ENCODE data around the gene ST6GAL1. TPM values are rescaled to one million over a fixed set of nuclear protein-coding genes. Genes with fewer than 3 reads are reported as not detected.

The ST6GAL1 gene
- total and polyA plus RNA-seq, 2 of the 13 experiments (the other 11 are each of a cell fraction or from before 2014, with no cell fraction given), result 79.9 to 164 TPM

DNA sequence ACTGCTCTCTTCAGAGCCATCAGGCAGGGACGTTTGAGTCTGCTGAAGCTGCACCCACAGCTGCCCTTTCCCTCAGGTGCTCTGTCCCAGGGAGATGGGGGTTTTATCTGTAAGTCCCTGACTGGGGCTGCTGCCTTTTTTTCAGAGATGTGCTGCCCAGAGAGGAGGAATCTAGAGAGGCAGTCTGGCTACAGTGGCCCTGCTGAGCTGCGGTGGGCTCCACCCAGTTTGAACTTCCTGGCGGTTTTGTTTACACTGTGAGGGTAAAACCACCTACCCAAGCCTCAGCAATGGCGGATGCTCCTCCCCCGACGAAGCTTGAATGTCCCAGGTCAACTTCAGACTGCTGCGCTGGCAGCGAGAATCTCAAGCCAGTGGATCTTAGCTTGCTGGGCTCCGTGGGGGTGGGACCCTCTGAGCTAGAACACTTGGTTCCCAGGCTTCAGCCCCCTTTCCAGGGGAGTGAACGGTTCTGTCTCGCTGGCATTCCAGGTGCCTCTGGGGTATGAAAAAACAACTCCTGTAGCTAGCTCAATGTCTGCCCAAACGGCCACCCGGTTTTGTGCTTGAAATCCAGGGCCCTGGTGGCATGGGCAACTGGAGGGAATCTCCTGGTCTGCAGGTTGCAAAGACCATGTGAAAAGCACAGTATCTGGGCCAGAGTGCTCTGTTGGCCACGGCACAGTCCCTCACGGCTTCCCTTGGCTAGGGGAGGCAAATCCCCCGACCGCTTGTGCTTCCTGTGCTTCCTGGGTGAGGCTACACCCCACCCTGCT, 21.1 kb upstream of the ST6GAL1 start:
- in situ Hi-C loops (cut with HindIII; ENCODE audit: extremely low pct_ligation_motif_present, low pct_unique_long_range_greater_than_20kb), result no loop called here
- peaks cover 42% of the 10 kb centered on the region for H3K4me1 ChIP-seq (ENCODE audit: insufficient read depth, low read length)
- no peaks in the 10 kb centered on the region for H4K20me1 ChIP-seq (ENCODE audit: insufficient read depth, low read length)
- H3K27ac ChIP-seq (ENCODE audit: extremely low read length, insufficient read depth, low read length), result no peak overlapping the region
- WGBS (ENCODE audit: low lambda C conversion rate), result 49% methylated on average over 7 of the region's 17 CpGs
- intact Hi-C loops (cut with micrococcal nuclease; ENCODE audit: unreplicated experiment), result no loop called here
- POLR2A ChIA-PET, result interaction anchor here (1.0 to 4.2 kb wide), 4 partner anchors 13 to 132 kb away, joined by 3 to 19 read pairs (median 4); partner anchors contain the start of gene ST6GAL1
- ATAC-seq, result peak; percentile 31; the same call in 2 of the 3 replicates
- H3K4me2 ChIP-seq (ENCODE audit: low read depth, low read length), result peak overlapping the region; percentile 51
- peak; percentile 37 for DNase-seq (ENCODE audit: low spot score)
- no peaks in the 10 kb centered on the region for H3K9me3 ChIP-seq (ENCODE audit: low read length)
- CTCF ChIA-PET (ENCODE audit: low intra/inter-chr PET ratio, low total read pairs), result no interaction called here
- H2AFZ ChIP-seq (ENCODE audit: low read length), result no peak overlapping the region
- no peaks in the 10 kb centered on the region for H3K79me2 ChIP-seq (ENCODE audit: insufficient read depth, low read length)
- H3K36me3 ChIP-seq (replicated peaks in 1 of 2; ENCODE audit: control insufficient read depth in 1 of 2, insufficient read depth in 2 of 2, low read length in 2 of 2), result no peaks in the 10 kb centered on the region
- no peak overlapping the region for H3K4me3 ChIP-seq (replicated peaks in 1 of 3; ENCODE audit: insufficient read depth in 1 of 3, low read depth in 2 of 3, low read length in 3 of 3)
- no peak overlapping the region for H3K9ac ChIP-seq (ENCODE audit: insufficient read depth, low read depth, low read length)
- FAIRE-seq, result no peak
- no peaks in the 10 kb centered on the region for H3K27me3 ChIP-seq (ENCODE audit: control insufficient read depth in 1 of 2, insufficient read depth in 2 of 2, low read length in 2 of 2)
- BruUV-seq (replicated peaks), result no TSS peak
- TF ChIP-seq YY1 (IDR thresholded peaks at IDR 0.05; ENCODE audit: insufficient read depth, insufficient replicate concordance, low read depth, low read length) (peak; percentile 63), HMG20B (CRISPR knock-in tag; conservative IDR thresholded peaks at IDR 0.05) (no peak), ZSCAN22 (CRISPR knock-in tag; IDR thresholded peaks at IDR 0.05) (no peak), ZNF563 (CRISPR knock-in tag; IDR thresholded peaks at IDR 0.05) (no peak), NONO (IDR thresholded peaks at IDR 0.05) (no peak), NONO (CRISPR knock-in tag; conservative IDR thresholded peaks at IDR 0.05) (no peak), BORCS8-MEF2B (CRISPR knock-in tag; IDR thresholded peaks at IDR 0.05) (no peak), YEATS4 (CRISPR knock-in tag; IDR thresholded peaks at IDR 0.05; ENCODE audit: borderline replicate concordance) (no peak), ZNF564 (CRISPR knock-in tag; IDR thresholded peaks at IDR 0.05) (no peak), KLF13 (CRISPR knock-in tag; IDR thresholded peaks at IDR 0.05) (no peak), FOXK1 (CRISPR knock-in tag; IDR thresholded peaks at IDR 0.05; ENCODE audit: borderline replicate concordance, low read depth) (no peak), ZNF17 (CRISPR knock-in tag; IDR thresholded peaks at IDR 0.05) (no peak), GABPA (IDR thresholded peaks at IDR 0.05; ENCODE audit: low read depth, low read length) (no peak), GABPA (CRISPR knock-in tag; IDR thresholded peaks at IDR 0.05; ENCODE audit: low read depth) (0 out of 2 replicates have a peak, but pooled peaks have one; percentile 14), MATR3 (CRISPR knock-in tag; IDR thresholded peaks at IDR 0.05) (no peak), ZNF20 (CRISPR knock-in tag; IDR thresholded peaks at IDR 0.05) (no peak), ZNF234 (CRISPR knock-in tag; conservative IDR thresholded peaks at IDR 0.05) (no peak), KDM3A (CRISPR knock-in tag; IDR thresholded peaks at IDR 0.05; ENCODE audit: low read depth) (no peak)
- TF ChIP-seq, protein P1, sequence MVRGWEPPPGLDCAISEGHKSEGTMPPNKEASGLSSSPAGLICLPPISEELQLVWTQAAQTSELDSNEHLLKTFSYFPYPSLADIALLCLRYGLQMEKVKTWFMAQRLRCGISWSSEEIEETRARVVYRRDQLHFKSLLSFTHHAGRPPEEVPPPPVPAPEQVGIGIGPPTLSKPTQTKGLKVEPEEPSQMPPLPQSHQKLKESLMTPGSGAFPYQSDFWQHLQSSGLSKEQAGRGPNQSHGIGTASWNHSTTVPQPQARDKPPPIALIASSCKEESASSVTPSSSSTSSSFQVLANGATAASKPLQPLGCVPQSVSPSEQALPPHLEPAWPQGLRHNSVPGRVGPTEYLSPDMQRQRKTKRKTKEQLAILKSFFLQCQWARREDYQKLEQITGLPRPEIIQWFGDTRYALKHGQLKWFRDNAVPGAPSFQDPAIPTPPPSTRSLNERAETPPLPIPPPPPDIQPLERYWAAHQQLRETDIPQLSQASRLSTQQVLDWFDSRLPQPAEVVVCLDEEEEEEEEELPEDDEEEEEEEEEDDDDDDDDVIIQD (CRISPR knock-in tag; IDR thresholded peaks at IDR 0.05; ENCODE audit: low read depth), result no peak
- TF ChIP-seq, protein P2, sequence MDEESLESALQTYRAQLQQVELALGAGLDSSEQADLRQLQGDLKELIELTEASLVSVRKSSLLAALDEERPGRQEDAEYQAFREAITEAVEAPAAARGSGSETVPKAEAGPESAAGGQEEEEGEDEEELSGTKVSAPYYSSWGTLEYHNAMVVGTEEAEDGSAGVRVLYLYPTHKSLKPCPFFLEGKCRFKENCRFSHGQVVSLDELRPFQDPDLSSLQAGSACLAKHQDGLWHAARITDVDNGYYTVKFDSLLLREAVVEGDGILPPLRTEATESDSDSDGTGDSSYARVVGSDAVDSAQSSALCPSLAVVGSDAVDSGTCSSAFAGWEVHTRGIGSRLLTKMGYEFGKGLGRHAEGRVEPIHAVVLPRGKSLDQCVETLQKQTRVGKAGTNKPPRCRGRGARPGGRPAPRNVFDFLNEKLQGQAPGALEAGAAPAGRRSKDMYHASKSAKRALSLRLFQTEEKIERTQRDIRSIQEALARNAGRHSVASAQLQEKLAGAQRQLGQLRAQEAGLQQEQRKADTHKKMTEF (CRISPR knock-in tag; IDR thresholded peaks at IDR 0.05), result no peak
- TF ChIP-seq, protein P3, sequence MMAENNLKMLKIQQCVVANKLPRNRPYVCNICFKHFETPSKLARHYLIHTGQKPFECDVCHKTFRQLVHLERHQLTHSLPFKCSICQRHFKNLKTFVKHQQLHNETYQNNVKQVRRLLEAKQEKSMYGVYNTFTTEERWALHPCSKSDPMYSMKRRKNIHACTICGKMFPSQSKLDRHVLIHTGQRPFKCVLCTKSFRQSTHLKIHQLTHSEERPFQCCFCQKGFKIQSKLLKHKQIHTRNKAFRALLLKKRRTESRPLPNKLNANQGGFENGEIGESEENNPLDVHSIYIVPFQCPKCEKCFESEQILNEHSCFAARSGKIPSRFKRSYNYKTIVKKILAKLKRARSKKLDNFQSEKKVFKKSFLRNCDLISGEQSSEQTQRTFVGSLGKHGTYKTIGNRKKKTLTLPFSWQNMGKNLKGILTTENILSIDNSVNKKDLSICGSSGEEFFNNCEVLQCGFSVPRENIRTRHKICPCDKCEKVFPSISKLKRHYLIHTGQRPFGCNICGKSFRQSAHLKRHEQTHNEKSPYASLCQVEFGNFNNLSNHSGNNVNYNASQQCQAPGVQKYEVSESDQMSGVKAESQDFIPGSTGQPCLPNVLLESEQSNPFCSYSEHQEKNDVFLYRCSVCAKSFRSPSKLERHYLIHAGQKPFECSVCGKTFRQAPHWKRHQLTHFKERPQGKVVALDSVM (CRISPR knock-in tag; IDR thresholded peaks at IDR 0.05), result no peak

All from HepG2 (cell line).